ENCODE data around the gene MLLT6.

DNA sequence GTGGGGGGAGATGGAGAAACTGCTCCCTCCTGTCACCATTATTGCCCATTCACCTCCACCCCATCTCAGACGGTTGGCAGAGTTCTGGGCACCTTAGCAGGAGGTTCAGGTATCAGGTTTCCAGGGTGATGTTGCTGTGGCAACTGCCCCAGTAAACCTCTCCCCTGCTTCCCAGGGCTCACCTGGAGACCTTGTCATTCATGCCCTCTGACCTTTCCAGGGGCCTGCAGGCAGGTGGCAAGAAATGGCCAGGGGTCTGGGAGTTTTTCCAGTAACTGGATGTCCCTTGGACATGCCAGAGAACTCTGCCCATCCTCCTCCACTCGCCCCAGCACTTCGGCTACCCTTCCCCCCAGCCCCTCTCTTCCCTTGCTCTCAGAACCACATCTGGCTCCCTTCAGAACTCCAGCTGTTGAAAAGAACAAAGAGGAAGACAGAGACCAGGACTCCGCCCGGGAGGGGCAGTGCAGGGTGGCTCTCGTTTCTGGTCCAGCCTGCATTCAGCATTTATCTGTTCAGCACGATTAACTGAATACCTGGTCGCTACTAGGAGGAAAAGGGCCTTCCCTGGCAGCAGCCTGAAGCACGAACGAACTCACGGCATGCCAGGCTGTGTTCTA, 8.5 kb downstream of the MLLT6 start:
- TF ChIP-seq CTCF (conservative IDR thresholded peaks at IDR 0.05) = no peak
- TF ChIP-seq EZH2 (IDR thresholded peaks at IDR 0.05; ENCODE audit: low read depth) = no peak

Measured in PC-9 (cell line).